A549 treated with Hydrocortisone at 1 μM for 4 hours (cell line): Measurements from ENCODE around the gene MICAL1. TPM values are rescaled to one million over a fixed set of nuclear protein-coding genes. Genes with fewer than 3 reads are reported as not detected.

Source experiments
- total RNA-seq: library from RNA; stranded (reverse); fragments of 200-300 nt; extraction: Qiagen RNA extraction; gene quantifications from 5 replicates; pipeline ENCODE4 v1.2.3, GENCODE V29; 2022

Gene MICAL1, protein sequence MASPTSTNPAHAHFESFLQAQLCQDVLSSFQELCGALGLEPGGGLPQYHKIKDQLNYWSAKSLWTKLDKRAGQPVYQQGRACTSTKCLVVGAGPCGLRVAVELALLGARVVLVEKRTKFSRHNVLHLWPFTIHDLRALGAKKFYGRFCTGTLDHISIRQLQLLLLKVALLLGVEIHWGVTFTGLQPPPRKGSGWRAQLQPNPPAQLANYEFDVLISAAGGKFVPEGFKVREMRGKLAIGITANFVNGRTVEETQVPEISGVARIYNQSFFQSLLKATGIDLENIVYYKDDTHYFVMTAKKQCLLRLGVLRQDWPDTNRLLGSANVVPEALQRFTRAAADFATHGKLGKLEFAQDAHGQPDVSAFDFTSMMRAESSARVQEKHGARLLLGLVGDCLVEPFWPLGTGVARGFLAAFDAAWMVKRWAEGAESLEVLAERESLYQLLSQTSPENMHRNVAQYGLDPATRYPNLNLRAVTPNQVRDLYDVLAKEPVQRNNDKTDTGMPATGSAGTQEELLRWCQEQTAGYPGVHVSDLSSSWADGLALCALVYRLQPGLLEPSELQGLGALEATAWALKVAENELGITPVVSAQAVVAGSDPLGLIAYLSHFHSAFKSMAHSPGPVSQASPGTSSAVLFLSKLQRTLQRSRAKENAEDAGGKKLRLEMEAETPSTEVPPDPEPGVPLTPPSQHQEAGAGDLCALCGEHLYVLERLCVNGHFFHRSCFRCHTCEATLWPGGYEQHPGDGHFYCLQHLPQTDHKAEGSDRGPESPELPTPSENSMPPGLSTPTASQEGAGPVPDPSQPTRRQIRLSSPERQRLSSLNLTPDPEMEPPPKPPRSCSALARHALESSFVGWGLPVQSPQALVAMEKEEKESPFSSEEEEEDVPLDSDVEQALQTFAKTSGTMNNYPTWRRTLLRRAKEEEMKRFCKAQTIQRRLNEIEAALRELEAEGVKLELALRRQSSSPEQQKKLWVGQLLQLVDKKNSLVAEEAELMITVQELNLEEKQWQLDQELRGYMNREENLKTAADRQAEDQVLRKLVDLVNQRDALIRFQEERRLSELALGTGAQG
- total RNA-seq: 14.6 to 18.3 TPM (median 16.2 TPM) in 5 replicates

DNA sequence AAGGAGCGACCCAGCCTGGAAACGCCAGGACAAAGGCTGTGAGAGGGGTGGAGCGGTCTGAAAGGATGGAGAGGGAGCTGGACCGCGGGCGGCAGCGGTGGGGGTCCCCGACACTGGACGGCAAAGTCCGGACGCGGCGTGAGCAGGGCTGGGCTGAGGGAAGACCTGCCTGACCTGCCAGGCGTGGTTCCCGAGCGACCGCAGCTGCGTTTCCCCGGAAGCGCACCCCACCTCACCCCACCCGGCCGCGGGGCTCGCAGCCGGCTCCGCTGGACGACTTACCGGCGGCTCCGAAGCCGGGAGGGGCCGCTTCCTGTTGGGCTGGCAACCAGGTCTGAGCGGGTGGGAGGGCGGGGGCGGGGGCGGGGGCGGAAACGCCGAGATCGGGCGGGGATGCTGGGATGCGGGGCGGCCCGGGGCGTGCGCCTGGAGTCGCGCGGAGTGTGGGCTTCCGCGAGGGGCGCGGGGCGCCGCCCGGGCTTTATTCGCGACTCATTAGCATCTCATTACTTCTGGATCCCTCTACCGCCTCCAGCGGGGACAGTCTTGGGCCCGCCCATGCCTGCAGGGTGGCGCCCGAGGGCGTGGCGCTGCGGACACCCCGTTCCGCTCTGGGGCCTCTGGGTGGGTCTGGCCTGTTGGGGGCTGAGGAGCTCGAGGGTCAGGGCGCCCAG, at the start of gene MICAL1:
Gene MICAL1 (minus strand): TSS at position 336 of the 674 bp plus-strand sequence. CDS start 1,576 bp downstream, outside the sequence.

DNA sequence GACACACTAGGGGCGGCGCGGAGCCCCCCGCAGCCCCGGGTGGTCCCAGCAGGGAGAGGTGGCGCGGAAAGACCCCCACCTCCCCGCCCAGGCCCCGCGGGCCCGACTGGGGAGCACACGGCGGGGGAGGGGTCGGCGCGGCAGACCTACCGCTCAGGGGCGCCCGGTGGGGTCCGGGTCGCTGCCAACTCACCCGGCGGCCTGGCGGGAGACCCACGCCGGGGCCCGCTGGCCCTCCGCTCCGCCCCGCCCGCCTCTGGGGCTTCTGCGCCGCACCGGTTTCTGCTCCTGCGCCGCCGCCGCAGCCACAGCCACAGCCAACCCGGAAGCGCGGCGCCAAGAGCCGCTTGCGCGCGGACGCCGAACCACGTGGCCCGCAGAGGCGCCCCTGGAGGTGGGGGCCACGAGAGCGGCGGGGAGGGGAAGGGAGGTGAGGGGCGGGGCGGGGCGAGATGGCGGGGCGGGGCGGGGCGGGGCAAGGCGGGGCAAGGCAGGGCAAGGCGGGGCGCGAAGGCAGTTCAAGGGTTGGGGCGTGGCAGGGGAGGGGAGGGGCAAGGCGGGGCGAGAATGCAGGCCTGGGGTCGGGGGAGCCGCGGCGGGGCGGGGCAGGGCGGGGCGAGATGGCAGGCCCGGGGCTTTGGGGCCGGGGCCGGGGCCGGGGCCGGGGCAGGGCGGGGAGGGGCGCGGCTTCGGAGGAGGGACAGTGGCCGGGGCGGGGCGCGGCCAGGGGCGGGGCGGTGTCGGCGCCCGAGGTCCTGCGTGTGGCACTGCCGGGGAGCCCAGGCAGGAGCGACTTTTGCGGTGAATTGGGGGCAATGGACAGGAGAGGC, 27.5 kb upstream of the MICAL1 start, which contains the start of gene ZBTB24:
Gene ZBTB24 (minus strand): TSS at position 315 of the 830 bp plus-strand sequence. CDS start 1,193 bp downstream, outside the sequence.

DNA sequence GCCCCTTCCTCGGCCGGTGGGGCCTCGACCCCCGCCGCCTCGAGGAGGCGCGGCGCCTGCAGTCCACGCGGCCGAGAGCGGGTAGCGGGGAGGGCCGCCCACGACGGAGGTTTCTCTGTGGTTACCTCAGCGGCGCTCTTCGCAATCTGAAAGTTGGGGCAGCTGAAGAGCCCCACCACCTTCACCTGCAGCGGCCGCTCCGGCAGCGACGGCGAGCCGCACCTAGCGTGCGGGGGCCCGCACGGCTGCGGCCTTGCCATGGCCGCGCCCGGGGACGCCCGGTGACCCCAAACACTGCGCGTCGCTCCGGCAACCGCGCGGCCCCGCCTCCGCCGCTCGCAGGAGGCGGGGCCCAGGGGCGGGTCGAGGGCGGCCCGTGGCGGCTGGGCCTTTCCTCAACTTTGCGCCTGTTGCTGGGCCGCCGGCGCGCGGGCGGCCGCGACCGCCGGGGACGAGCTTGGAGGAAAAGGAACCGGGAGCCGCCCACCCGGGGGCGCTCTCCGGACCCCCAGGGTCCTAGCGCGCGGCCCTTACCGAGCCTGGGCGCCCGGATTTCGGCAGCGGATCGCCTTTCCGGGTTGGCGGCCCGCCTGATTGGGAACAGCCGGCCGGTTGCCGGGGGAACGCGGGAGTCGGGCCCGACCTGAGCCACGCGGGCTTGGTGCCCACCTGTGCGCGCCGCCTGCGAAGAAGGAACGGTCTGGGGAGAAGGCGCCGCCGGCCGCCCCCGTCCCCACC, 15.1 kb downstream of the MICAL1 start, which contains the start of the genes PPIL6 and SMPD2:
Gene PPIL6 (minus strand): TSS at position 298 of the 738 bp plus-strand sequence. CDS start 38 bp downstream, at position 260.
Gene SMPD2 (plus strand): TSS at position 394 of the 738 bp plus-strand sequence. CDS start 398 bp downstream, outside the sequence.

Other genes with a start within 250 kb of the MICAL1 start
- gene CD164, start 73.3 kb downstream of the MICAL1 start, total RNA-seq: 89.3 to 113 TPM (median 105 TPM) in 5 replicates
- gene PPIL6, start 15.1 kb downstream of the MICAL1 start, total RNA-seq: 2.9 to 3.8 TPM (median 3.1 TPM) in 5 replicates
- gene SMPD2, start 15.0 kb downstream of the MICAL1 start, total RNA-seq: 13.2 to 15.7 TPM (median 14.4 TPM) in 5 replicates
- 4.3 to 5.4 TPM (median 4.7 TPM) in 5 replicates for gene ZBTB24, start 27.4 kb upstream of the MICAL1 start, total RNA-seq
- gene AK9, start 235.4 kb upstream of the MICAL1 start, total RNA-seq: 0.88 to 1.9 TPM (median 1.0 TPM) in 5 replicates
- gene FIG4, start 235.5 kb upstream of the MICAL1 start, total RNA-seq: 3.7 to 5.3 TPM (median 4.6 TPM) in 5 replicates